HepG2 (cell line): Measurements from ENCODE around the gene STUB1. TPM values are rescaled to one million over a fixed set of nuclear protein-coding genes. Genes with fewer than 3 reads are reported as not detected.
A peak's percentile ranks its signal among the peaks of the same experiment; 100 is the strongest.

Experiments
- PAWR ChIP-seq: sonication (generic); formaldehyde crosslinking; IDR thresholded peaks from 2 replicates; pipeline ENCODE4 v1.4.0; 2020; ENCODE audit warnings: missing genetic modification reagents, mild to moderate bottlenecking, borderline replicate concordance
- POGZ ChIP-seq: sonication (generic); formaldehyde crosslinking; IDR thresholded peaks from 2 replicates; pipeline ENCODE4 v1.4.0; 2020; ENCODE audit warnings: mild to moderate bottlenecking, missing genetic modification reagents
- RFX3 ChIP-seq: IDR thresholded peaks from 2 replicates; pipeline ENCODE4 v1.6.1; 2016; ENCODE audit warnings: missing biosample characterization, missing genetic modification reagents
- ZBTB4 ChIP-seq: sonication (generic); formaldehyde crosslinking; IDR thresholded peaks from 2 replicates; pipeline ENCODE4 v1.4.0; 2020; ENCODE audit warnings: missing genetic modification reagents, mild to moderate bottlenecking, borderline replicate concordance
- ZNF343 ChIP-seq: sonication (generic); formaldehyde crosslinking; IDR thresholded peaks from 2 replicates; pipeline ENCODE4 v1.4.0; 2020; ENCODE audit warnings: mild to moderate bottlenecking, missing genetic modification reagents
- ZNF776 ChIP-seq: sonication (generic); formaldehyde crosslinking; IDR thresholded peaks from 2 replicates; pipeline ENCODE4 v1.4.0; 2020; ENCODE audit warnings: mild to moderate bottlenecking, missing genetic modification reagents
- polyA plus RNA-seq, 8 experiments: library from polyadenylated mRNA; depleted of rRNA in 3 of 8; stranded (reverse) in 7 of 8; unstranded in 1 of 8; fragments of >200 nt; fragmentation: Illumina TruSeq in 4 of 8; extraction: Trizol in 4 of 8; gene quantifications; 2 replicates each; pipeline versions ENCODE4 v1.2.1 to v1.2.3, GENCODE V29; 2011 to 2016; ENCODE audit warnings: low read depth in 4 of 8, missing spikeins in 1 of 8, mixed read lengths in 1 of 8; ENCODE audit not compliant: insufficient read depth in 1 of 8
- total RNA-seq, 5 experiments: library from RNA; depleted of rRNA; stranded (reverse); fragments of >200 nt; fragmentation: Illumina TruSeq; extraction: Trizol; gene quantifications; 2 replicates each; pipeline ENCODE4 v1.2.3, GENCODE V29; 2016; ENCODE audit warnings: low read depth in 1 of 5
- TF ChIP-seq, protein P1 (sequence below): sonication (generic); formaldehyde crosslinking; IDR thresholded peaks from 2 replicates; pipeline ENCODE4 v1.4.0; 2020; ENCODE audit warnings: missing genetic modification reagents
- TF ChIP-seq, protein P2 (sequence below): sonication (generic); formaldehyde crosslinking; IDR thresholded peaks from 2 replicates; pipeline ENCODE4 v1.5.1; 2020; ENCODE audit warnings: mild to moderate bottlenecking, missing genetic modification reagents, moderate library complexity
- TF ChIP-seq, protein P3 (sequence below): sonication (generic); formaldehyde crosslinking; IDR thresholded peaks from 2 replicates; pipeline ENCODE4 v1.5.0; 2020; ENCODE audit warnings: mild to moderate bottlenecking, missing genetic modification reagents
- TF ChIP-seq, protein P4 (sequence below): sonication (generic); formaldehyde crosslinking; IDR thresholded peaks from 2 replicates; pipeline ENCODE4 v1.5.1; 2020; ENCODE audit warnings: mild to moderate bottlenecking, moderate library complexity, missing genetic modification reagents

STUB1 gene
- total and polyA plus RNA-seq, 2 of the 13 experiments (the other 11 are each of a cell fraction or from before 2014, with no cell fraction given), result 52.9 to 78.2 TPM

- TF ChIP-seq, protein P1, sequence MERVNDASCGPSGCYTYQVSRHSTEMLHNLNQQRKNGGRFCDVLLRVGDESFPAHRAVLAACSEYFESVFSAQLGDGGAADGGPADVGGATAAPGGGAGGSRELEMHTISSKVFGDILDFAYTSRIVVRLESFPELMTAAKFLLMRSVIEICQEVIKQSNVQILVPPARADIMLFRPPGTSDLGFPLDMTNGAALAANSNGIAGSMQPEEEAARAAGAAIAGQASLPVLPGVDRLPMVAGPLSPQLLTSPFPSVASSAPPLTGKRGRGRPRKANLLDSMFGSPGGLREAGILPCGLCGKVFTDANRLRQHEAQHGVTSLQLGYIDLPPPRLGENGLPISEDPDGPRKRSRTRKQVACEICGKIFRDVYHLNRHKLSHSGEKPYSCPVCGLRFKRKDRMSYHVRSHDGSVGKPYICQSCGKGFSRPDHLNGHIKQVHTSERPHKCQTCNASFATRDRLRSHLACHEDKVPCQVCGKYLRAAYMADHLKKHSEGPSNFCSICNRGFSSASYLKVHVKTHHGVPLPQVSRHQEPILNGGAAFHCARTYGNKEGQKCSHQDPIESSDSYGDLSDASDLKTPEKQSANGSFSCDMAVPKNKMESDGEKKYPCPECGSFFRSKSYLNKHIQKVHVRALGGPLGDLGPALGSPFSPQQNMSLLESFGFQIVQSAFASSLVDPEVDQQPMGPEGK (CRISPR knock-in tag), result peak; percentile 22; the same call in 1 of the 2 replicates
- peak; percentile 39; the same call in 1 of the 2 replicates for TF ChIP-seq ZNF776 (CRISPR knock-in tag)
- TF ChIP-seq RFX3 (CRISPR knock-in tag), result no peak
- TF ChIP-seq, protein P2, sequence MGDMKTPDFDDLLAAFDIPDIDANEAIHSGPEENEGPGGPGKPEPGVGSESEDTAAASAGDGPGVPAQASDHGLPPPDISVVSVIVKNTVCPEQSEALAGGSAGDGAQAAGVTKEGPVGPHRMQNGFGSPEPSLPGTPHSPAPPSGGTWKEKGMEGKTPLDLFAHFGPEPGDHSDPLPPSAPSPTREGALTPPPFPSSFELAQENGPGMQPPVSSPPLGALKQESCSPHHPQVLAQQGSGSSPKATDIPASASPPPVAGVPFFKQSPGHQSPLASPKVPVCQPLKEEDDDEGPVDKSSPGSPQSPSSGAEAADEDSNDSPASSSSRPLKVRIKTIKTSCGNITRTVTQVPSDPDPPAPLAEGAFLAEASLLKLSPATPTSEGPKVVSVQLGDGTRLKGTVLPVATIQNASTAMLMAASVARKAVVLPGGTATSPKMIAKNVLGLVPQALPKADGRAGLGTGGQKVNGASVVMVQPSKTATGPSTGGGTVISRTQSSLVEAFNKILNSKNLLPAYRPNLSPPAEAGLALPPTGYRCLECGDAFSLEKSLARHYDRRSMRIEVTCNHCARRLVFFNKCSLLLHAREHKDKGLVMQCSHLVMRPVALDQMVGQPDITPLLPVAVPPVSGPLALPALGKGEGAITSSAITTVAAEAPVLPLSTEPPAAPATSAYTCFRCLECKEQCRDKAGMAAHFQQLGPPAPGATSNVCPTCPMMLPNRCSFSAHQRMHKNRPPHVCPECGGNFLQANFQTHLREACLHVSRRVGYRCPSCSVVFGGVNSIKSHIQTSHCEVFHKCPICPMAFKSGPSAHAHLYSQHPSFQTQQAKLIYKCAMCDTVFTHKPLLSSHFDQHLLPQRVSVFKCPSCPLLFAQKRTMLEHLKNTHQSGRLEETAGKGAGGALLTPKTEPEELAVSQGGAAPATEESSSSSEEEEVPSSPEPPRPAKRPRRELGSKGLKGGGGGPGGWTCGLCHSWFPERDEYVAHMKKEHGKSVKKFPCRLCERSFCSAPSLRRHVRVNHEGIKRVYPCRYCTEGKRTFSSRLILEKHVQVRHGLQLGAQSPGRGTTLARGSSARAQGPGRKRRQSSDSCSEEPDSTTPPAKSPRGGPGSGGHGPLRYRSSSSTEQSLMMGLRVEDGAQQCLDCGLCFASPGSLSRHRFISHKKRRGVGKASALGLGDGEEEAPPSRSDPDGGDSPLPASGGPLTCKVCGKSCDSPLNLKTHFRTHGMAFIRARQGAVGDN, result peak; percentile 3; the same call in 1 of the 2 replicates
- no peak for TF ChIP-seq PAWR (CRISPR knock-in tag)
- TF ChIP-seq POGZ (CRISPR knock-in tag), result 0 out of 2 replicates have a peak, but pooled peaks have one; percentile 24
- TF ChIP-seq ZBTB4 (CRISPR knock-in tag), result no peak
- TF ChIP-seq ZNF343 (CRISPR knock-in tag), result no peak
- TF ChIP-seq, protein P3, sequence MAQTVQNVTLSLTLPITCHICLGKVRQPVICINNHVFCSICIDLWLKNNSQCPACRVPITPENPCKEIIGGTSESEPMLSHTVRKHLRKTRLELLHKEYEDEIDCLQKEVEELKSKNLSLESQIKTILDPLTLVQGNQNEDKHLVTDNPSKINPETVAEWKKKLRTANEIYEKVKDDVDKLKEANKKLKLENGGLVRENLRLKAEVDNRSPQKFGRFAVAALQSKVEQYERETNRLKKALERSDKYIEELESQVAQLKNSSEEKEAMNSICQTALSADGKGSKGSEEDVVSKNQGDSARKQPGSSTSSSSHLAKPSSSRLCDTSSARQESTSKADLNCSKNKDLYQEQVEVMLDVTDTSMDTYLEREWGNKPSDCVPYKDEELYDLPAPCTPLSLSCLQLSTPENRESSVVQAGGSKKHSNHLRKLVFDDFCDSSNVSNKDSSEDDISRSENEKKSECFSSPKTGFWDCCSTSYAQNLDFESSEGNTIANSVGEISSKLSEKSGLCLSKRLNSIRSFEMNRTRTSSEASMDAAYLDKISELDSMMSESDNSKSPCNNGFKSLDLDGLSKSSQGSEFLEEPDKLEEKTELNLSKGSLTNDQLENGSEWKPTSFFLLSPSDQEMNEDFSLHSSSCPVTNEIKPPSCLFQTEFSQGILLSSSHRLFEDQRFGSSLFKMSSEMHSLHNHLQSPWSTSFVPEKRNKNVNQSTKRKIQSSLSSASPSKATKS (CRISPR knock-in tag), result no peak
- TF ChIP-seq, protein P4, sequence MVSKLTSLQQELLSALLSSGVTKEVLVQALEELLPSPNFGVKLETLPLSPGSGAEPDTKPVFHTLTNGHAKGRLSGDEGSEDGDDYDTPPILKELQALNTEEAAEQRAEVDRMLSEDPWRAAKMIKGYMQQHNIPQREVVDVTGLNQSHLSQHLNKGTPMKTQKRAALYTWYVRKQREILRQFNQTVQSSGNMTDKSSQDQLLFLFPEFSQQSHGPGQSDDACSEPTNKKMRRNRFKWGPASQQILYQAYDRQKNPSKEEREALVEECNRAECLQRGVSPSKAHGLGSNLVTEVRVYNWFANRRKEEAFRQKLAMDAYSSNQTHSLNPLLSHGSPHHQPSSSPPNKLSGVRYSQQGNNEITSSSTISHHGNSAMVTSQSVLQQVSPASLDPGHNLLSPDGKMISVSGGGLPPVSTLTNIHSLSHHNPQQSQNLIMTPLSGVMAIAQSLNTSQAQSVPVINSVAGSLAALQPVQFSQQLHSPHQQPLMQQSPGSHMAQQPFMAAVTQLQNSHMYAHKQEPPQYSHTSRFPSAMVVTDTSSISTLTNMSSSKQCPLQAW (CRISPR knock-in tag), result no peak
These were observed 1.9 kb upstream of the STUB1 start (continued) for GRCh38 chr16:678209-678857.
